ENCODE data around the gene HGF. TPM values are rescaled to one million over a fixed set of nuclear protein-coding genes. Genes with fewer than 3 reads are reported as not detected.

HGF gene
- total and polyA plus RNA-seq, 2 of the 13 experiments (the other 11 are each of a cell fraction or from before 2014, with no cell fraction given), result not detected

DNA sequence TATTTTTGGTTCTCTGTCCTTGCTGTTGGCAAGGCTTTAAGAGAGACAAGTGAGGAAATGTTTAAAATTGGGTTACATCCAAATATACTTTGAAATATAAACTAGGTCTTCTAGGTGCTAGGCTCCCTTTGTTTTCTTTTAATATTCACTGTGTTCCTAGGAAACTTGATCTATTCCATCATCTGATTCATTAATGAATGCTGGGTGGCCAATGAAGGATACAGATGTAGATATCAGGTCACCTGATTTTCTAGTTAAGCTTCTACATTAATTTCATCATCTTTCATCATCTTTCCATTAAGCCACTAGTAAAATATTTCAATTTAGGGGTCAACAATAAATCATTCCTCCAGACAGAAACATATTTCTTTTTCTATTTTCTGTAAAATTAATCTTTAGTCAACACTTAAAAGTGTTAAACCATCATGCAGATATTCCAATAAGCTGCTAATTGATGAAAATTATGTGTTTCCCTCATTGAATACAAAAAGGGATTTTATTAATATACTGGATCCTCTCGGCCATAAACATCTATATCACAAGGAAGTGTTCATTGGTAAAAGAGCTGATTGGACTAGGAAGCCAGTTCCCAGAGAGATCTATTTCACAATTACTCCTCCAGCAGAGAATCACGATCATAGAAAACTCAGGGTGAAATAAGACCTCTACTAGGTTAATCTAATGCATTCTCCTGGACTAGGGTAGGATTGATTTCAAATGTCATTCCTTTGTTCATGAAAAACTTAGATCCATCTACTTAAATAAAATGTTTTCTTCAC, 14.7 kb downstream of the HGF start (continued):
- TF ChIP-seq PRDM4 (CRISPR knock-in tag; IDR thresholded peaks at IDR 0.05; ENCODE audit: borderline replicate concordance) (no peak), ZNF547 (CRISPR knock-in tag; IDR thresholded peaks at IDR 0.05) (no peak)

- no peaks in the 10 kb centered on the region for H3K9me3 ChIP-seq (ENCODE audit: low read length)
- H3K27ac ChIP-seq (ENCODE audit: extremely low read length, insufficient read depth, low read length), result no peak overlapping the region
- H4K20me1 ChIP-seq (ENCODE audit: insufficient read depth, low read length), result no peaks in the 10 kb centered on the region
- H3K4me2 ChIP-seq (ENCODE audit: low read depth, low read length), result no peak overlapping the region
- H3K27me3 ChIP-seq (ENCODE audit: control insufficient read depth in 1 of 2, insufficient read depth in 2 of 2, low read length in 2 of 2), result no peaks in the 10 kb centered on the region
- in situ Hi-C loops (cut with HindIII; ENCODE audit: extremely low pct_ligation_motif_present, low pct_unique_long_range_greater_than_20kb) (no loop called here), intact Hi-C loops (cut with micrococcal nuclease; ENCODE audit: unreplicated experiment) (no loop called here)
- H3K4me3 ChIP-seq (replicated peaks in 1 of 3; ENCODE audit: insufficient read depth in 1 of 3, low read depth in 2 of 3, low read length in 3 of 3), result no peak overlapping the region
- ChIA-PET CTCF (ENCODE audit: low intra/inter-chr PET ratio, low total read pairs) (no interaction called here), POLR2A (no interaction called here)
- no peaks in the 10 kb centered on the region for H3K36me3 ChIP-seq (replicated peaks in 1 of 2; ENCODE audit: control insufficient read depth in 1 of 2, insufficient read depth in 2 of 2, low read length in 2 of 2)
- WGBS (ENCODE audit: low lambda C conversion rate), result 3% methylated on average over 1 of the region's 1 CpG
- BruUV-seq (replicated peaks), result no TSS peak
- H3K79me2 ChIP-seq (ENCODE audit: insufficient read depth, low read length), result no peaks in the 10 kb centered on the region
- no peak for ATAC-seq
- H3K9ac ChIP-seq (ENCODE audit: insufficient read depth, low read depth, low read length), result no peak overlapping the region
- H3K4me1 ChIP-seq (ENCODE audit: insufficient read depth, low read length), result no peaks in the 10 kb centered on the region
- FAIRE-seq, result no peak
- no peak overlapping the region for H2AFZ ChIP-seq (ENCODE audit: low read length)
- DNase-seq (ENCODE audit: low spot score), result no peak
- TF ChIP-seq ZFX (CRISPR knock-in tag; IDR thresholded peaks at IDR 0.05; ENCODE audit: low read depth), result no peak
- TF ChIP-seq ZNF543 (CRISPR knock-in tag; IDR thresholded peaks at IDR 0.05), result no peak
- TF ChIP-seq, protein P1, sequence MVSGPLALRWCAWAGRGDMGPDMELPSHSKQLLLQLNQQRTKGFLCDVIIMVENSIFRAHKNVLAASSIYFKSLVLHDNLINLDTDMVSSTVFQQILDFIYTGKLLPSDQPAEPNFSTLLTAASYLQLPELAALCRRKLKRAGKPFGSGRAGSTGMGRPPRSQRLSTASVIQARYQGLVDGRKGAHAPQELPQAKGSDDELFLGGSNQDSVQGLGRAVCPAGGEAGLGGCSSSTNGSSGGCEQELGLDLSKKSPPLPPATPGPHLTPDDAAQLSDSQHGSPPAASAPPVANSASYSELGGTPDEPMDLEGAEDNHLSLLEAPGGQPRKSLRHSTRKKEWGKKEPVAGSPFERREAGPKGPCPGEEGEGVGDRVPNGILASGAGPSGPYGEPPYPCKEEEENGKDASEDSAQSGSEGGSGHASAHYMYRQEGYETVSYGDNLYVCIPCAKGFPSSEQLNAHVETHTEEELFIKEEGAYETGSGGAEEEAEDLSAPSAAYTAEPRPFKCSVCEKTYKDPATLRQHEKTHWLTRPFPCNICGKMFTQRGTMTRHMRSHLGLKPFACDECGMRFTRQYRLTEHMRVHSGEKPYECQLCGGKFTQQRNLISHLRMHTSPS (CRISPR knock-in tag; IDR thresholded peaks at IDR 0.05; ENCODE audit: low read depth), result no peak
- TF ChIP-seq RERE (CRISPR knock-in tag; IDR thresholded peaks at IDR 0.05; ENCODE audit: low read depth), result no peak
- no peak for TF ChIP-seq FOXP4 (CRISPR knock-in tag; IDR thresholded peaks at IDR 0.05)
- TF ChIP-seq CHD4 (IDR thresholded peaks at IDR 0.05; ENCODE audit: borderline replicate concordance, low read length), result no peak
Measured at GRCh38 chr7:81753392-81753791, 16.5 kb downstream of the HGF start.

All from HepG2 (cell line).